Limb (tissue), 2 donors: ENCODE measurements around the gene IER2.
A peak's percentile ranks its signal among the peaks of the same experiment; 100 is the strongest.
"Not testable (repeated sequence)": the region's sequence is repeated elsewhere in the genome, so short reads cannot be mapped to it uniquely, and the experiment has no call there.

ENCODE experiments used
- DNase-seq, 2 donors: peaks; one replicate each; pipeline ENCODE4 v3.0.0-alpha.2; 2016; ENCODE audit errors: extremely low spot score in 2 of 2

IER2 gene

GRCh38 chr19:13138171-13138915, 11.9 kb upstream of the IER2 start:
- no peak for DNase-seq

- no peak for DNase-seq
These were observed 11.4 kb upstream of the IER2 start for GRCh38 chr19:13138916-13139198.

GRCh38 chr19:13139633-13140311, 10.4 kb upstream of the IER2 start:
- no peak for DNase-seq

- no peak for DNase-seq
These were observed 3.2 kb upstream of the IER2 start for GRCh38 chr19:13146763-13147563.

GRCh38 chr19:13149173-13149627, 1.0 kb upstream of the IER2 start:
- DNase-seq = not testable (repeated sequence)

GRCh38 chr19:13149628-13150186, 504 bp upstream of the IER2 start:
- DNase-seq = no peak

GRCh38 chr19:13150931-13151604, 857 bp downstream of the IER2 start:
- no peak for DNase-seq

GRCh38 chr19:13151605-13152355, 1.6 kb downstream of the IER2 start:
- peak; percentile 98 to 99 for DNase-seq

- no peak for DNase-seq
These were observed 2.3 kb downstream of the IER2 start for GRCh38 chr19:13152356-13152973.

GRCh38 chr19:13152974-13153568, 2.9 kb downstream of the IER2 start:
- peak; percentile 94 to 99 for DNase-seq

- DNase-seq = peak; percentile 21 to 64
These were observed 3.5 kb downstream of the IER2 start for GRCh38 chr19:13153569-13154240.

GRCh38 chr19:13154241-13154778, 4.1 kb downstream of the IER2 start:
- peak; percentile 80 to 82 for DNase-seq

GRCh38 chr19:13154911-13155471, 4.8 kb downstream of the IER2 start:
- DNase-seq = peak; percentile 36 to 87

GRCh38 chr19:13155472-13156359, 5.5 kb downstream of the IER2 start:
- peak; percentile 46 to 87 for DNase-seq

GRCh38 chr19:13159713-13160112, 9.5 kb downstream of the IER2 start:
- DNase-seq = no peak

- no peak for DNase-seq
These were observed 10.3 kb downstream of the IER2 start for GRCh38 chr19:13160557-13160956.

GRCh38 chr19:13162724-13163608, 12.8 kb downstream of the IER2 start:
- peak; percentile 93 to 95 for DNase-seq
